Right atrium auricular region (tissue), 2 donors: Measurements from ENCODE around the gene CBY1. TPM values are rescaled to one million over a fixed set of nuclear protein-coding genes. Genes with fewer than 3 reads are reported as not detected.

ENCODE experiments used
- DNase-seq: peaks from one replicate; pipeline ENCODE4 v3.0.0-alpha.2; 2019; ENCODE audit warnings: low spot score
- H3K27ac ChIP-seq, 2 donors: fragments of 200-600 bp; sonication (generic); 1 replicate in 1 of 2; 2 replicates in 1 of 2; pipeline ENCODE4 v1.5.1; 2016 to 2019
- H3K27me3 ChIP-seq, 2 donors: fragments of 200-600 bp; sonication (generic); one replicate each; pipeline versions ENCODE4 v1.5.1 to v1.6.0; 2017 to 2019
- H3K36me3 ChIP-seq: fragments of 200-600 bp; sonication (generic); one replicate; pipeline ENCODE4 v1.5.1; 2016
- H3K4me1 ChIP-seq, 2 donors: fragments of 200-600 bp; sonication (generic); one replicate each; pipeline versions ENCODE4 v1.5.1 to v1.6.0; 2017 to 2019
- H3K4me3 ChIP-seq, 2 donors: fragments of 200-600 bp; sonication (generic); 1 replicate in 1 of 2; 2 replicates in 1 of 2; pipeline ENCODE4 v1.5.1; 2017 to 2019; ENCODE audit warnings: mild to moderate bottlenecking in 1 of 2, moderate library complexity in 1 of 2
- H3K9me3 ChIP-seq, 2 donors: fragments of 200-600 bp; sonication (generic); one replicate each; pipeline ENCODE4 v1.5.1; 2019
- total RNA-seq, 2 donors: library from RNA; depleted of rRNA; stranded (reverse); fragments of >200 nt; gene quantifications; one replicate each; pipeline ENCODE4 v1.1.0, GENCODE V29; 2016
- TF ChIP-seq, protein P1 (sequence below), 2 donors: fragments of 200-600 bp; sonication (generic); IDR thresholded peaks; one replicate each; pipeline ENCODE4 v1.5.1; 2019; ENCODE audit warnings: antibody characterized with exemption in 2 of 2

The CBY1 gene
- total RNA-seq, 2 donors from 2014 or later = 23.0 to 27.9 TPM

DNA sequence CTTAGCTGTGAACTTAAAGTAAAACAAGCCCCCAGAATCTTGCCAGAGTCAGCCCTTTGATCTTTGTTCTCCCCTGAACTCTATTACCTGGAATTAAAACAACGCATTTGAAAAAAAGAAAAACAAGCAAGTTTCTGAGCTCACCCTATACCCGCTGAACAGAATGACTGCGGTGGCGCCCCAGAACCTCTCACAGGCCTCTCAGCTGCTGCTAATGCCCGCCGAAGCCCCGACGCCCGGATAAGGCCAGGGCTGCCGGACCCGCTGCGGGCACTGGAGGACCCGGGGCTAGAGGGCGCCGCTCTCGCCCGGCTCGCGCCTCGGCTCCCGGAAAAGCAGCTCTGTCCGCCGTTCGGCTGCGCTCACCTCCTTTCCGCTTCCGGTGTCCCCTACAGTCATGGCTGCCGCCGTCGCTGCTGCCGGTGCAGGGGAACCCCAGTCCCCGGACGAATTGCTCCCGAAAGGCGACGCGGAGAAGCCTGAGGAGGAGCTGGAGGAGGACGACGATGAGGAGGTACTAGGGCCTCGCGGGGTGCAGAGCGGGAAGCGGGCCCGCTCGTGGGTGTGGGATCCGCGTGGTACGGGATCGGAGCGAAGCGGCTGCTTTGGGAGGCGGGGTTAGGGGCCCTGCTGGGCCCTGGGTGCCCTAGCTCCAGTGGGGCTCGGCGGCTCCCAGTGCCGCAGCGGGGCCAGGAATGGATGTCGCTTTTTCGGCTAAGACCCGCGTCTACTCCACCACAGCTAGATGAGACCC is 25.3 kb downstream of the CBY1 start, which contains the start of gene TOMM22:
Gene TOMM22 (plus strand): TSS at position 376 of the 754 bp plus-strand sequence. CDS start 22 bp downstream, at position 398.
- H3K27me3 ChIP-seq = no peaks in the 10 kb centered on the region
- peaks cover 0 to 20% of the 10 kb centered on the region in 2 donors for H3K4me1 ChIP-seq
- no peaks in the 10 kb centered on the region for H3K9me3 ChIP-seq
- TF ChIP-seq, protein P1, sequence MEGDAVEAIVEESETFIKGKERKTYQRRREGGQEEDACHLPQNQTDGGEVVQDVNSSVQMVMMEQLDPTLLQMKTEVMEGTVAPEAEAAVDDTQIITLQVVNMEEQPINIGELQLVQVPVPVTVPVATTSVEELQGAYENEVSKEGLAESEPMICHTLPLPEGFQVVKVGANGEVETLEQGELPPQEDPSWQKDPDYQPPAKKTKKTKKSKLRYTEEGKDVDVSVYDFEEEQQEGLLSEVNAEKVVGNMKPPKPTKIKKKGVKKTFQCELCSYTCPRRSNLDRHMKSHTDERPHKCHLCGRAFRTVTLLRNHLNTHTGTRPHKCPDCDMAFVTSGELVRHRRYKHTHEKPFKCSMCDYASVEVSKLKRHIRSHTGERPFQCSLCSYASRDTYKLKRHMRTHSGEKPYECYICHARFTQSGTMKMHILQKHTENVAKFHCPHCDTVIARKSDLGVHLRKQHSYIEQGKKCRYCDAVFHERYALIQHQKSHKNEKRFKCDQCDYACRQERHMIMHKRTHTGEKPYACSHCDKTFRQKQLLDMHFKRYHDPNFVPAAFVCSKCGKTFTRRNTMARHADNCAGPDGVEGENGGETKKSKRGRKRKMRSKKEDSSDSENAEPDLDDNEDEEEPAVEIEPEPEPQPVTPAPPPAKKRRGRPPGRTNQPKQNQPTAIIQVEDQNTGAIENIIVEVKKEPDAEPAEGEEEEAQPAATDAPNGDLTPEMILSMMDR (IDR thresholded peaks at IDR 0.05) = peak; percentile 36 to 89
- peak within 1 kb of the TSS; percentile 94 to 100 for H3K4me3 ChIP-seq
- peak; percentile 86 for DNase-seq
- peaks cover 36% of the 10 kb centered on the region for H3K36me3 ChIP-seq
- peak within 1 kb of the TSS; percentile 72 to 76 for H3K27ac ChIP-seq

DNA sequence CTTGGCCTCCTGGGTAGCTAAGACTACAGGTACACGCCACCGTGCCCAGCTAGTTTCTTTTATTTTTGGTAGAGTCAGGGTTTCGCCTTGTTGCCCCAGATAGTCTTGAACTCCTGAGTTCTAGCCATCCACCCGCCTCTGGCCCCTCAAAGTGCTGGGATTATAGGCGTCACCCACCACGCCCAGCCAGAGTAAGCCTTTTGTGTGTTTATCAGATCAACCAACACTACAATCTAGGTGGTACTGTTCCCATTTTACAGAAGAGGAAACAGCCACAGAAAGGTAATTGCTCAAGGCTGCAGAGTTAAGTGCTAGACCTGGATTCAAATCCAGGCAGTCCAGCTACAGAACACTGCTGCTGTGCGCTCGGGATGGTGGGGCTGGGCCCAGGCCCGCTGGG is 28.5 kb downstream of the CBY1 start:
- TF ChIP-seq, protein P1 (IDR thresholded peaks at IDR 0.05) = no peak
- no peak for DNase-seq
- H3K9me3 ChIP-seq = no peaks in the 10 kb centered on the region
- H3K4me1 ChIP-seq = peaks cover 0 to 20% of the 10 kb centered on the region in 2 donors
- H3K27me3 ChIP-seq = no peaks in the 10 kb centered on the region
- no peak overlapping the region for H3K4me3 ChIP-seq
- H3K36me3 ChIP-seq = peaks cover 64% of the 10 kb centered on the region
- H3K27ac ChIP-seq = no peak overlapping the region

DNA sequence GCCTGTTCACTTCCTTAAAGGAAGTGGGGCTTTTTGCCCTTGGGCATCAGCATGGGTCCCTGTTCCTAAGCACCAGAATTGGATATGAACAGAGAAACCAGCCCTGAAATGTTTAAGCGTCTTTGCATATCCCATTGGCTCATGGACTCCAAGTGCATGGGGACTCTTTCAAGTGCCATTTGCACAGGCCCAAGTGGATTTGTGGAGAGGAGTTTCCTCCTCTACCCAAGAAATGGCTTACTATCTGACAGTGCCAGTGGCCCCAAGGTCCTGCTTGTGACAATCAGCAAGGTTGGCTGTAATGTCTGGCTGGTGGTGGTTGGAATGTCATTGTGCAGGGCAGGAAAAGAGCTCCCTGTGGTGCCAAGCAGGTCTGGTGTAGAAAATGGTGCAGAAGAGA is 29.3 kb downstream of the CBY1 start:
- Histone ChIP-seq H3K4me3 (no peak overlapping the region), H3K4me1 (peaks cover 0 to 20% of the 10 kb centered on the region in 2 donors), H3K36me3 (peaks cover 64% of the 10 kb centered on the region), H3K9me3 (no peaks in the 10 kb centered on the region), H3K27me3 (no peaks in the 10 kb centered on the region), H3K27ac (no peak overlapping the region)
- DNase-seq = no peak
- TF ChIP-seq, protein P1 (IDR thresholded peaks at IDR 0.05) = no peak

DNA sequence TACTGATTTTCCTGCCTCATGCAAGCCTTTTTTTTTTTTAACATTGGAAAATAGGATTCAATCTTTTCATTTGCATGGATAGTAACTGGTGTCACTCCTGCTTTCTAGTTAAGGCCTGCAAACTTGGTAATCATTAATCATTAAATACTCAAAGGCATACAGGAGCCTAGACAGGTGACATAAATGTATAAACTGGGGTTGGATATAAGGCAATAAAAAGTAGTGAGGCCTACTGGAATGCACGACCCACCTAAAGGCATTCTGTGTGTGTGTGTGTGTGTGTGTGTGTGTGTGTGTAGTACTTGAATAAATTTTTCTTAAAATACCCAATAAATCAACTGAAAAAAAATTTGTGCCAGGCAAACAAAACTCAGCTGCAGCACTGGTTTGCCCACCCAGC is 33.2 kb downstream of the CBY1 start:
- TF ChIP-seq, protein P1 (IDR thresholded peaks at IDR 0.05) = no peak
- peaks cover 62% of the 10 kb centered on the region for H3K36me3 ChIP-seq

DNA sequence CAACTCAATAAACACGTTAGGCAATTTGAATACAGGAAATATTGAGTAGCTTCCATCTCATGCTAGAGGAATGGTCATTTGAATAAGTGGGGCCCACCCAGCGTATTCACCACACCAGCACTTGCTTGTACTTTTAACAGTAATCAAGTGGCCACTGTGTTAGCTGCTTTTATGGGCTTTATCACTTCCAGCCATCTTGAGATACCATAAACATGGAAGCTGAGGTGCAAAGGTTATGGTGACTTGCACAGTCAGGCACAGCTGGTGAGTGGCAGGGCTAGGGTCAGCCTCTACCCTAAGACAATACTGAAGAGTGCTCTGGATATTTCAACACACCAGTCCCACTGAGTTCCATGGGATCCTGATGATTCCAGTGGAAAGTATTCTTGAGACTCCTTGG is 37.6 kb downstream of the CBY1 start:
- Histone ChIP-seq H3K27me3 (no peaks in the 10 kb centered on the region), H3K9me3 (no peaks in the 10 kb centered on the region), H3K4me1 (peaks cover 0 to 42% of the 10 kb centered on the region in 2 donors), H3K27ac (no peak overlapping the region), H3K36me3 (peaks cover 18% of the 10 kb centered on the region), H3K4me3 (no peak overlapping the region)
- no peak for DNase-seq
- TF ChIP-seq, protein P1 (IDR thresholded peaks at IDR 0.05) = no peak

More for the DNA sequence above, 33.2 kb downstream of the CBY1 start:
- H3K27me3 ChIP-seq = no peaks in the 10 kb centered on the region
- no peak overlapping the region for H3K4me3 ChIP-seq
- no peaks in the 10 kb centered on the region for H3K9me3 ChIP-seq
- DNase-seq = no peak
- H3K27ac ChIP-seq = no peak overlapping the region
- no peaks in the 10 kb centered on the region for H3K4me1 ChIP-seq
